HG02970 (cell line): Measurements from ENCODE around the gene EXOC4.

Experiments used
- ATAC-seq: cut with Tn5 transposase; IDR thresholded peaks from one replicate; pipeline ENCODE4 v1.9.1; 2021; ENCODE audit warnings: mild to moderate bottlenecking, moderate library complexity, moderate number of reproducible peaks; ENCODE audit not compliant: unreplicated experiment, low FRiP score

Gene EXOC4

DNA sequence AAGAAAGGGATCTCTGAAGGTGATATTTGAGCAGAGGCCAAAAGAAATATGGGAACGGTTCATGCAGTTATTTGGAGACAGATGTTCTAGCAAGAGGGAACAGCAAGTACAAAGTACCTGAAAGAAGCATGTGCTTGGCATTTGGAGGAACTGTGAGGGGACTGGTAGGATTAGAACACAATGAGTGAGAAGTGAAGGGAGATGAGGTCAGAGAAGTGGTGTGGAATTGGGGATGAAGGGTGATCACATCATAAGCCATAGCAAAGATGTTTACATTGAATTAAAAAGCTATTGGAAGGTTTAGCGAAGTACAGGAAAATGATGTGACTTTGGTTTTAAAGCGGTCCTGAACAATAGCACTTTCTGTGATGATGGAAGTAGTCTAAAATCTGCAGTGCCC lies 471.8 kb downstream of the EXOC4 start:
- no peak for ATAC-seq

DNA sequence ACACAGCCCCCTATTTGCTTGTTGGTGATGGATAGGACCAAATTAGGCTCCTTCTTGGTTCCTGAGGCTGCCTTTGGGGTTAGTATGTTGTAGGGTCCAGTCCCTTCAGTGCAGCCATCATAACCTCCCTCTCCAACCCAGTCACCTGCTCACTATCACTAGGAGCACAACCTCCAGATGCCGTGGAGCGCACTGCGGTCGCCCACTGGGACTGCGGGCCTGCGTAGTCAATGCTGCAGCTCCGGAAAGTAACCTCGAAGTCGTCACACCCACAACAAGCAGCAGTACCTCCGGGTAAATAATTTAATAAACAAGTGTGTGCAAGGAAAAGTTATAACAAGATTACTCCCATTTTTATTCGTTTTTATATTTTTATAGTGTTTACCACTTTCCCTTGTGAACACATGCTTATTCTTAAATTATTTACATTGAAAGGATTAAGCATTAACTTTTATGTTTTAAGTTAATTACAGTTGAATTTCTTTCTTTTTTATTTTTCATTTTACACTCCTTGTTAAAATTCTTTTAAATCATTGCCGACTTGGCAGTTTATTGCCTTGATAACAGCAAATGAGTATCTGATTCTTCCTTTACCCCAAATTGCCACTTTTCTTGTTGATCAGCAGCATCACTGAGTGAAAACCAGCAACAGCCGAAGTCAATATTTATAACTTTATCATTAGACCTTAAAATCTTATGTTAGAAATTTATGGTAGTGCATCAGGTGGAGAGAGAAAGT lies 474.8 kb downstream of the EXOC4 start:
- no peak for ATAC-seq

DNA sequence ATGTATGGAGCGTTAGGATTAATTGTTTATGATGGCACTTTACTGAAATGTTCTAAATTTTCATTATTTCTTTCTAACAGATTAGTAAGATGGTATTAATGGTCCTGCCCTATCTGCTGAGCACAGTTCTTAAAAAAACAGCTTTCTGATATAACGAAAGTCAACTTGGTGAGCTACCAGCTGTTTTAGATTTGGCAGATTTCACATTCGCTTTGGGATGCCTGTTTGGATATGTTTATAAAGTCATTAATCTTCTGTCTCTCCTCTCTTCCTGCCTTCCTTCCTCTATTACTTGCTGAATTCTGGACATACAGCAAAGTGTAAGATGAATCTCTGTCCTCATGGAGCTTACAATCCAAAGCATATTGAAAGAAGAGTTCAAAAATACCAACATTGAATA lies 477.5 kb downstream of the EXOC4 start:
- no peak for ATAC-seq

DNA sequence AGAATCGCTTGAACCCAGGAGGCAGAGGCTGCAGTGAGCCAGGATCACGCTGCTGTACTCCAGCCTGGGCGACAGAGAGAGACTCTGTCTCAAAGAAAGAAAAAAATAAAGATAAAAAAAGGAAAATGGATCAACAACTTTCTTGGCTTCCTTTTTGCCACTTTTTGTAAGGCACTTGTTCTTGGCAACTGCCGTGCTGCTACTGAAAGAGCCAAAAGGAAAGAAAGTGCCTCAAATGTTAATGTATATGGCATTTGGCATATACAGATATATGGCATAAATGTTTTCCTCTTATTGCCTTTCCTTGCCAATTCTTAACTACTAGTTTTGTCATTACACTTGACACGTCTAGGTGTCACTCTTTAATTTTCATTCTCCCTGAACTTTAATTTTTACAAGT lies 480.5 kb downstream of the EXOC4 start:
- no peak for ATAC-seq

DNA sequence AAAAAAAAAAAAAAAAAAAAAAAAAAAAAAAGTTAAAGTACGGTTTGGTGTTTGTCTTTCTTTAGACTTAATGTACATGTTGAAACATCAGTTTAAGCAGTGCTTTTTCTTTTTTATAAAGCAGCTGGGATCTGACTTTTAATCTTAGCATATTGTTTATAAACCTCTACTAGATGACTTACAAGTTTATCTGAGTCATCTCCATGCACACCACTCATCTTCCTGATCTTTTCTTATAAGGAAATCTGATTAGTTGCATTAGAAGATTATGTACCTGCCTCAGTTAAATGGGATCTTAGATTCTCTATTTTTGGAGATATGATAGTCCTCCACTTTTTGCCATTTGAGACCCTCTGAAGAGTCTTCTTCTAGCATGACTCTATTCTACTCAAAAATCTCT lies 482.3 kb downstream of the EXOC4 start:
- no peak for ATAC-seq

DNA sequence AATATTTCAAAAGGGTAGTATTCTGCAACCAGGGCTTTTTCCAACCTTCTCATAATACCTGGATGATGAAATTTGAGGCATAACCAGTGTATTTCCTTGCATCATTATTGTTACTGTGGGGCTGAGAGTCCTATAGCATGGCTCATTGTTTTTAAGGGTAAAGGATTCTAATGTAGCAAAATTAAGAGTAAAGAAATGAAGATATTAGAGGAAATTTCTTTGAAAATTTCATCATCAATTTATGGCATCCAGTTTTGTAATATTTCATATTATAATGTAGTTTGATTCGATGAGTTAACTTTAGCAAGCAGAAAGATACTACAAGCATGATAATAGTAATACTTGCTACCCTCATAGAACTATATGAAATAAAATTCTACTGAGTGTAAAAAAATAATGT lies 486.9 kb downstream of the EXOC4 start:
- no peak for ATAC-seq

DNA sequence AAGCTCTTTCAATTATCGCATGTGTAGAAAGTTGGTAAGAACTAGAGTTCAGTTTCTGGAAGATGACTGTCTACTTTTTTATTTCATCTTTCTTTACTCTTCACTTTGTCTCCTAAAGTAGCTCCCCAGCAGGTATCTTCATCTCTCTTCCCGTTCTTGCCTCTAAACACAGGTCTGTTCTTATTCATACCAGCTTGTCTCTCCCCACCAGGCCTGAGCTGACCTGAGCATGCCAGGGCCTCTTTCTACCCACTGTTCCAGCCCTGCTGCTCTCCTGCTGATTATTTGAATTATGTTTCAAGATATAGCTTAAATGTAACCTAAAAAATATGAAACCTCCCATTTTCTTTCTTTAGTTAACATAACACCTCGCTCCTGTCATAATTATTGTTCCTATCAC lies 488.2 kb downstream of the EXOC4 start:
- no peak for ATAC-seq

DNA sequence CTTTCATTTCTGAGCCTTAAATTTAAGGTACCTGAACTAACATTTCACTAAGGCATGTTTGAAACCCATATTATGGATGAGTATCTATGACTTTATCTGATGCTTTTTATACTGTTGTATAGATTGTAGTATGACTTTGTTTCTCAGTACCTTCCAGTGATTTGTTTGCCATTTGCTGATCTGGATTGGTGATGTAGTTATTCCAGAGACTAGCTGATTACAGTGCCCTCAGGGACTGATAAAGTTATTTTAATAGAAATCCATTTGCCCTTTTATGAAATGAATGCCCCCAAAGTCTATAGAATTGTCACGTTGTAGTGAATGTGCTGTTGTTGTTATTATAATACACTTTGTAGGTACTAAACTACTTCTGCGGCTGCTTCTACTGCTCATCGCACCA lies 488.8 kb downstream of the EXOC4 start:
- ATAC-seq: no peak

DNA sequence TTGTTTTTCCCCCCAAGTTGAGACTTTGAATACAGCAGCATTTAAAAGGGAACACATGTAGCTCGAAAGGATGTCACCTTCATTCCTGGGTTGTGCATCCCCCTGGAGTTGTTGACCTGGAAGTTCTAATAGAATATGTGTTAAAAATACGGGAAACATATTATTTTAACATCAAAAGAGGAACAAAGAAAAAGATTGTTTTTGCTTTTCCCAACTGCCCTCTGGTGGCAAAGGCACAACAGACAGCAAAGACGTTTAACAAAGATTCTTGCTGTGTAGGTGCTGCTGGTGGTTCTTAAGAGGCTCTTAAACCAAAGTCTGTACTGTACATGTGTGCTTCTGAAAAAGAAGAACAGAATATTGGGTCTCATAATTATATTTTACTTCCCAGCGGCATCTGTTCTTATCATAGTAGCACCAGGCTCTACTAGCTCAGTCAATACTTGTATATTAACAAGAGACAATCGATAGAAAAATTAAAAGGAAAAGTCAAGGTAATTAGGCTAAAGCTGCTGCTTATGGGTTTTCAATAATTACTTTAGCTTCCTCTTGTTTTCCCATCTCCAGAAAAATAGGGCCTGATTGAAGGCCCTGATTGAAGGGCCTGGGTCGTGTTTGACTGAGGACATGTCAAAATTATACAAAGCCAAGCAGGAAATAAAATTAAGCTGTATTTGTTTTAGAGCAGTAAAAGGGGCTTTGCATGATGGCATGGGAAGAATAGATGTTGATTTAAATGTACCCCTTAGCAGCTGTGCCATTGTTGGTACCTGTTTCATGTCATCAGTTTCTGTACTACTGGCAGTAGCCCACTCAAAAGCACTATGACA lies 490.0 kb downstream of the EXOC4 start:
- ATAC-seq: no peak

DNA sequence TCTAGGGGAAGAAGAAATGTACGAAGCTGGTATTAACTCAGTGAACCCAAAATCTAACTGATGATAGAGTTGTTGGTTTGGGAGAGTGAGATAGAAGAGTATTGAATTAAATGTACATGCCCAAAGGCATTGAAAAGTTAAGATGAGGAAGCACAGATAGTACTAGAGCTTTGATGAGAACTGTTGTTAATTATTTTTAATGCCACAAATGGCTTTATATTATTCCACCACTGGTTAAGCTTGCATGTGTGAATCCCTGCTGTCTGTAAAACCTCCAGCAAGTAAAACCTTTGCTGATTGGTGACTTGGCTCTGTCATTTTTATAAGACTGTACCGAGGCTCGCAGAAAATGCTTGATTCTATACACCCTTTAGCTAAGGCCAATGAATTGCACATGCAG lies 491.6 kb downstream of the EXOC4 start:
- no peak for ATAC-seq

DNA sequence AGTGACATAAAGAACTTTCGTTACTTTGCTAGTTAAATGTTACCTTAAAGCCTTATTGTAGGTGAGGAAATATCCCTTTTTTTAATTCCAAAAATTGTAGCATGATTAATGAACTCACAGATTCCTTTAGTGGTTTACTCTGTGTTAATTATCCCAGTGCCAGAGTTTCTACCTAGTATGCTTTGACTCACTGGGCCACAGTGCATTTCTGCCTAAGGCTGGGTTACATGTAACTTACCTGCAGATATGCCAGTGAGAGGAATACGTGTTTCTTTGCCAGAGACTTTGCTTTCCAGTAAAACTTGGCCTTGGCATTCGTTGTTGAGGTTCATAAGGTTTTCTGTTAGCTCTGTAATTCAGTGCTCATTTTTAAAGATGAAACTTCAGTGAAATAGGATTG lies 493.4 kb downstream of the EXOC4 start:
- no peak for ATAC-seq

DNA sequence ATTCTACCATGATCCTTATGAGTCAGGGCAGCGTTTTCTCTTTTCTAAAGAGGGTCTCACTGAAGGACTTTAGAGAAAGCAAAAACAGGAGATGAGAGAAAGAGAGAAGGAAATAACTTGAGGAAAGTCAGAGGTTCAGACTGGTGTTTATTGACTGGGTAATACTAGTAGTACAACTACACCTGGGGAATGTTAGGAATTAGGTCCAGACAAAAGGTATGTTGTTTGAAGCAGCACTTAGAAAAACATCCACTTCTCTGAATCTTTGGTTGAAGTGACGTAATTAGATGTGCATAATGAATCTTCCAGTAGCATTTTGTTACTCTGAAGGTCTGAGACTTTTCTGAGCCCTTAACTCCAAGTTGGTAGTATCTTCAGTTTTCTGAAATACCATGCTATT lies 494.0 kb downstream of the EXOC4 start:
- no peak for ATAC-seq

DNA sequence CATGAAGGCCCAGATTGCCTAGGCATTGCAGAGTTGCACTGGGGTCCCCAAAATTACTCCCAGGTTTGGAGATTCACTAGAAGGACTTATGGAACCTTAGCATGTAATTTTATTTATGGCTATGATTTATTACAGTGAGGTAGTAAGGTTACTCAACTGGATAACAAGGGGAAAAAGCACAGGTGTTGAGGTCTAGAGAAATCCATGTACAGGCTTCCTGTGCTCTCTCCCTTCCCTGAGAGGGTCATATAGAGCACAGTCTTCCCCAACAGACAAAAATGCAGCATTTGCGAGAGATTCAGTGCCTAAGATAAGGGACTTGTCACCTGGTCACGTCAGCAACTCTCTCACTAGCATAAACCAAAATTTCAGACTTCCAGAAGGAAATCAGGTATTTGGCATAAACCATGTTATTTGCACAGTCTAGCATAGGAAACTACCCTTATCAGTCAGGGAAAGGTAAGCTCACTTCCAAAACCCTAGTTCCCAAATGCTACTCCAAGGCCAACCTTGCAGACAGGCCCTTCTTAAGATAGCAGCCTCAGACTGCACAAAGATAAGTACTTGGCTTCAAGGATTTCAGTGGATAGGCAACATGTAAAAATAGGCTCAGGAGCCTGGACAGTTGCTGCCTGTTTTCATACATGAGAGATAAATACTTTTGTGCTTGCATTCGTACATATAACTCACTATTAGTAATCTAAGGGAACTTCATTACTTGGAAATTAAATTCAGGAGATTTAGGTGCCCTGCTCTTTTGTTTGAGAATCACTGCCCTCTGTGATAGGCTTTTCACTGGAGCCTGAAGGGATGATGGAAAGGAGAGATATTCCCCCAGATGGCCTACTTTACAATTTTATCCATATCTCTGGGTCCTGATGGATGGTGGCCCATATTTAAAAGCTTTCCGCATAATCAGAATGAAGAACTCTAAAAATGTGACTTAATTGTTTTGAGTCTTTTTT lies 495.8 kb downstream of the EXOC4 start:
- ATAC-seq: no peak

DNA sequence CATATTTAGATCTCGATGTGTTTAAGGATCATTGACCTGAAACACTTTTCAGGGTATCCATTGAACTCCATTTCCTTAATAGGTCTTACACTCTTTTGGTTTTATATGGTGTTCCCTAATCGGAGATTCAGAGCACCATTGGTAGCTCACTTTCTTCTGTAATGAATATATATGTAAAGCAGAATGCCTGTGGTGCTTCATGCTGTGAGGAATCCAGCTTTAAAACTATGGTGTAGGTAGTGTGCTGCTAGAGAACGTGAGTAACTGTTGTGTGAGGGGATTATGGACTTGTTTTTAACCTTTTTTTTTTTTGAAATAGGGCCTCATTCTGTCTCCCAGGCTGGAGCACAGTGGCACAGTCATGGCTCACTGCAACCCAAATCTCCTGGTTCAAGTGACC lies 497.4 kb downstream of the EXOC4 start:
- no peak for ATAC-seq

DNA sequence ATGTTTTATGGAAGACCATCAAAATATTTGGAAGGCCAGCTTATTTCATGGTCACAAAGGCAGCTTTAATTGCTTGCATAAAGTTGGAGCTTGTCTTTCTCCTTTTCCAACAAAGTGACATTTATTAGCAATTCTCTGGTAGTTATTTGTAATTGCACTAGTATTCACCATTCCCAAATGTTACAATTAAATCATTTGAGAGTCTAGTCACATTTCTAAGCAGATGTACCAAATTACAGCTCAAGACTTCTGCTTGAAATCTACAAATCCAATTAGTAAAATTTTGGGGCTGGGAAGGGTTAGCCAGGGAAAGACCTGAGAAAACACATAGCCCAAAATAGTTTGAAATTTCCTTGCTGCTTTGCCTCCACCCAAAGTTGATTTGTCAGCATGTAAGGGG lies 498.2 kb downstream of the EXOC4 start:
- no peak for ATAC-seq

DNA sequence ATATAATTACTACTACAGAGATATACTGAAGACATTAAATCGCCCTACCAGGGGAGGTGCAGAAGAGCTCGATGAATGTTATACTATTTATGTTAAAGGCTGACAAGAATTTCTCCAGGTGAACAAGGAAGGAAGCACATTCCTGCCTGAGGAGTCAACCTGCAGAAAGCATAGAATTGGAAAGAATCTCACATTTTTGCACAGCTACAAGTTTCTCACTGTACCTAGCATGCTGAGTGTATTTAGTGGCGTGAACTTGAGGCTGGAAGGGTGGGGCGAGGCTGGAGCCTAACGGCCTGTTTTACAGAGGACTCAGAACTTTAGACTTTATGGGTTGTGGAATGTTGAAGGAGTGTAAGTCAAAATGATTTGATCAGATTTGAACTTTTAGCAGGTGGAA lies 500.6 kb downstream of the EXOC4 start:
- ATAC-seq: no peak

DNA sequence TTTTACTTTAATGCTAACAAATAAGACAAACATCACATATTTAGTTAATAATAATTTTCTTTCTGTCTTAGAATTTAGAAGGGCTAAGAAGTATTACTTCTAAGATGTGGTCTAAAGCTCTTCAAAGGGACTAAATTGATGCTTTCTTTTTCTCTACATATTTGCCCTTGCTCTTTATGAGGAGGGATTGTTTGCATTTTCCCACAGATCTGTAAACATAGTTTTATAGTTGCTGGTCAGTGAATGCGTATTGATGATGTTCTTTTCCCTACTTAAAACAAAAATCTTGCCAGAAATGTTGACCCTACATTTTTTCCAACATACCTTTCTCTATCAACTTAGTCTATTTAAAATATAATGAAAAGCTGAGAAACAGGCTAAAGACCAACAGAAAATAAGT lies 501.8 kb downstream of the EXOC4 start:
- ATAC-seq: no peak

DNA sequence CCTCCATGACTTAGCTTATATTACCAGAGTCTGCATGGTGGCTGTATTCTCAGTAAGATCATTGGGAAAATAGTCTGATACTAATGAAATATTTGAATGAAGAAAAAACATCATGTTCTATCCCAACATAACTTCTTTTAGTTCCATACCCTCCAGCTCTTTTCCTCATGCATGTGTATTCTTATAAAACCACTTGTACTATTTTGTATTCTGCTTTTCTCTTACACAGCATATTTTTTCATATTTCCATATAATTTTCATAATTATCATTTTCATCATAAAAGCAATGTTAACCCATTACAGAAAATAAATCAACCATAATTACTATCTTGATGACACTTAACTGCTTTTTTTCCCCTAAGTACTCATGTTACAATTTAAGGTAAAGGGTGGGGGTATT lies 503.0 kb downstream of the EXOC4 start:
- no peak for ATAC-seq

DNA sequence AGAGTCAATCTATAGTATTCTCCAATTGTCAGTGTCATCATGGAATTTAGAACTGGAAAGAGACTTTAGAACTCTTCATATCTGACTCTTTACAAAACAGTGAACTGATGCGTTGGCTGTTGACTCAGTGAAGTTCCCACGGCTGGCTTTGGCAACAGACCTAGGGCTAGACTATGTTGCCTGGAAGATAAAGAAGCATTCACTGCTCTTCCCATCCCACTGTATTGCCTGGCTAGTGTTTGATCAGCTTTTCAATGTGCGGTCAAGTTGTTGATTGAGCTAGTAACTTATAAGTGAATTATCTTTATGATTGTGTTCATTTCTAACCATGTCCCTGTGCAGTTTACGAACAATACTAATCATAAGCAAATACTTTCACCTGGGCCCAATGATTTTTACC lies 508.6 kb downstream of the EXOC4 start:
- no peak for ATAC-seq

DNA sequence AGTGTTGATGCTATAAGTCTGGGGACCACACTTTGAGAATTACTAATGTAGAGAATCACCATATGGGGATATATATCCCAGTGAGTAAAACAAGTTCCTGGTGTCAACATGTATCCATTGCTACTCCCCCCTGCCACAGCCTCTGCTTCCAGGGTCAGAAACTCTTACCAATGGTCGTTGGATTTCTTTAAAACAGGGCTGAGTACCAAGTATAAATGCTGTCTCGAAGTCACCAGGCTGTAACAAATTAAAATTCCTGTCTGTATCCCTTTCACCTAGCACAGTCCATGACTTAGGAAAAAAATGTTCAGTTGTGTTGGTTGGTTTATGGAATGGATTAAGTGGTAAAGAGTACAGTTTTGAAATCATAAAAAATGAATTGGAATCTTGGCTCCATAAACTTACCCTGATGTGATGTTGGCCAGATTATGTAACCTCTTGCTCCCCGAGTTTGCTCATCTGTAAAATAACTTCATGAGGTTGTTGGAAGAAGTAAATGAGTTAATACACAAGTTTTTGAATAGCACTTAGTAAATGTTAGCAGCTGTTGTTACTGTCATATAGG lies 510.3 kb downstream of the EXOC4 start:
- ATAC-seq: no peak

DNA sequence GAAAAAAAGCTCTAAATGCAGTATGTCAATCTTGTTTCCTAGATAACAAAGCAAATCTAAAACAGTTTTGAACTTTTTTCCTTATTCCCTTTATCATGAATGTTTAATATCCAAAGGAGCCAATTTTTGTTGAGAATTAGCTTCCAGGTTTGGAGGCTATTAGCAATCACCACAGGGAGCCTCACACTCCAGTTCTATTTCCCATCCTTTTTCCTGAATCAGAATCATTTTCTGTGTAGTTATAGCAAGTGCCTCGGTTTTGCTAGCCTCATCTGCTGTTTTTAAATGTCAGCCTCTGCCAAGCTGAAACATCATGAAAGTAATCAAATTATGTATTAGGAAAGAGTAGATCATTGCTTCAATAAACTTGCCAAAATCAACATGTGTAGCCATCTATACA lies 516.8 kb downstream of the EXOC4 start:
- ATAC-seq: no peak
